ENCODE measurements around the gene MEPCE.

DNA sequence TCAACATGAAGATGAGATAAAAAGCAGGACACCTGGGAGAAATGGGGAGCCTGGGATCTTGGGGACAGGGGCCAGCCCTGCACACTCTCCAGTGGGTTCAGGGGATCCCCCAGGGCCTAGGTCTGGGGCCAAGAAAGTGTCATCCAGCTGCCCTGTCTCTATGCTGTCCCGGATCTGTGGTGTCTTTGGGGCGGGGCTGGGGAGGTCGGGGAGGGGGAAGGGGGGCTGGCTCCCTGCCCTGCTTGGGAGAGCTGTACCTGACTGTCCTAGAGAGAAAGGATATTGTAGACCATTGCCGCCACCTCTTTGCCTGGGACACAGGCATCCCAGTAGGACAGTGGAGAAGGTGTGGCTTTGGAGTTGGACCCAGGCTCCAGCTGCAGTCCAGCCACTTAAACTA lies 41.4 kb downstream of the MEPCE start:
- TF ChIP-seq, protein P1, sequence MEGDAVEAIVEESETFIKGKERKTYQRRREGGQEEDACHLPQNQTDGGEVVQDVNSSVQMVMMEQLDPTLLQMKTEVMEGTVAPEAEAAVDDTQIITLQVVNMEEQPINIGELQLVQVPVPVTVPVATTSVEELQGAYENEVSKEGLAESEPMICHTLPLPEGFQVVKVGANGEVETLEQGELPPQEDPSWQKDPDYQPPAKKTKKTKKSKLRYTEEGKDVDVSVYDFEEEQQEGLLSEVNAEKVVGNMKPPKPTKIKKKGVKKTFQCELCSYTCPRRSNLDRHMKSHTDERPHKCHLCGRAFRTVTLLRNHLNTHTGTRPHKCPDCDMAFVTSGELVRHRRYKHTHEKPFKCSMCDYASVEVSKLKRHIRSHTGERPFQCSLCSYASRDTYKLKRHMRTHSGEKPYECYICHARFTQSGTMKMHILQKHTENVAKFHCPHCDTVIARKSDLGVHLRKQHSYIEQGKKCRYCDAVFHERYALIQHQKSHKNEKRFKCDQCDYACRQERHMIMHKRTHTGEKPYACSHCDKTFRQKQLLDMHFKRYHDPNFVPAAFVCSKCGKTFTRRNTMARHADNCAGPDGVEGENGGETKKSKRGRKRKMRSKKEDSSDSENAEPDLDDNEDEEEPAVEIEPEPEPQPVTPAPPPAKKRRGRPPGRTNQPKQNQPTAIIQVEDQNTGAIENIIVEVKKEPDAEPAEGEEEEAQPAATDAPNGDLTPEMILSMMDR (conservative IDR thresholded peaks at IDR 0.05) = no peak
- no peak for TF ChIP-seq ZFX (IDR thresholded peaks at IDR 0.05)
